Measurements from ENCODE around the gene LGR4.

DNA sequence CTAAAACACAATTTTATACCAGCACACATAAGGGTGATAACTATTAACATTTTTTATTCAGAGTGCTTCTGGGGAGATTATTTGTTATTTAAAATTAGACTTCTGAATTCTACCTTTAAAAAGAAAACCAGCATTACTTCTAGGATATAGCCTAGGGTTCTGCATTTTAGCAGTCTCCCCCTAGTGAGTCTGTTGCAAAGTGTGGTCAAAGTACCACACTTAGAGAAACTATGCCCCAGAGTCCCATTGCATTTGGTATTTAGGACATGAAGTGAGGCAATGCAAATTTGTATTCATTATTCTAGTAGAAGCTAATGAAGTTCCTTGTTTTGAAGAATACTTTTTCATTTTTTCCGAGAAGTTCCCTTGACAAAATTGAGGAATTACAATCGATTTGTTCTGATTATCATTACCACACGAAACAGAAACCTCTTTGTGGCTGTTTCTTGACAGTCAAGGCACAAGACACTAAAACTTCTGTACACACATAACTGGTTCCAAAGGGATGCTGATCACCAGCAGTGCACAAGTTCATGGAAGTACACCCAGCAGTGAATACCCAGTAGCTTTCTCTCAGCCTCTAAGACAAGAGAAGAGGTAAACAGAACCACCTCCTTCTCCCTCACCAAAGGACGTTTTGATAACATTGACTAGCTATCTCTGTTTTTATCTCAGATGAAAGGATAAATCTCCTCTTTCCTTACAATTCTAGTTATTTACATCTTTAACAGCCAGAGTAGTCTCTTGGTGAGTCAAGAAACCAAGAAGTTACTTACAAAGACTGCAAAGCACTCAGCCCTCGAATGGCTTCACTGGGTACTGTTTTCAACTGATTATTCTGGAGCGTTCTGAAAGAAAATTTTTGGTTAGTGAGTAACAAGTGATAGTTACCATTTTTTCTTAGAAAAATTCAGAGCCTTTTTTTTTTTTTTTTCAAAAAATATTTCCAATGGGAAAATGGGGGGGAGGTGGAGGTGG is 82.0 kb downstream of the LGR4 start:
- TF ChIP-seq, protein P1, sequence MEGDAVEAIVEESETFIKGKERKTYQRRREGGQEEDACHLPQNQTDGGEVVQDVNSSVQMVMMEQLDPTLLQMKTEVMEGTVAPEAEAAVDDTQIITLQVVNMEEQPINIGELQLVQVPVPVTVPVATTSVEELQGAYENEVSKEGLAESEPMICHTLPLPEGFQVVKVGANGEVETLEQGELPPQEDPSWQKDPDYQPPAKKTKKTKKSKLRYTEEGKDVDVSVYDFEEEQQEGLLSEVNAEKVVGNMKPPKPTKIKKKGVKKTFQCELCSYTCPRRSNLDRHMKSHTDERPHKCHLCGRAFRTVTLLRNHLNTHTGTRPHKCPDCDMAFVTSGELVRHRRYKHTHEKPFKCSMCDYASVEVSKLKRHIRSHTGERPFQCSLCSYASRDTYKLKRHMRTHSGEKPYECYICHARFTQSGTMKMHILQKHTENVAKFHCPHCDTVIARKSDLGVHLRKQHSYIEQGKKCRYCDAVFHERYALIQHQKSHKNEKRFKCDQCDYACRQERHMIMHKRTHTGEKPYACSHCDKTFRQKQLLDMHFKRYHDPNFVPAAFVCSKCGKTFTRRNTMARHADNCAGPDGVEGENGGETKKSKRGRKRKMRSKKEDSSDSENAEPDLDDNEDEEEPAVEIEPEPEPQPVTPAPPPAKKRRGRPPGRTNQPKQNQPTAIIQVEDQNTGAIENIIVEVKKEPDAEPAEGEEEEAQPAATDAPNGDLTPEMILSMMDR (conservative IDR thresholded peaks at IDR 0.05; ENCODE audit: low read depth, low read length) = no peak
- no peak for TF ChIP-seq SMC3 (IDR thresholded peaks at IDR 0.05; ENCODE audit: low read depth, low read length)
- no peak for TF ChIP-seq RFX5 (IDR thresholded peaks at IDR 0.05; ENCODE audit: low read depth, low read length)
- no peak for TF ChIP-seq MAFK (IDR thresholded peaks at IDR 0.05; ENCODE audit: low read depth, low read length)
- TF ChIP-seq RAD21 (IDR thresholded peaks at IDR 0.05; ENCODE audit: low read length) = no peak
- no peak for TF ChIP-seq POLR2A (IDR thresholded peaks at IDR 0.05; ENCODE audit: low read depth, low read length)
- no peak for TF ChIP-seq CEBPB (IDR thresholded peaks at IDR 0.05; ENCODE audit: low read depth, low read length)
- no peak for TF ChIP-seq BHLHE40 (IDR thresholded peaks at IDR 0.05; ENCODE audit: low read depth, low read length)

Measured in IMR-90 (cell line).